Measurements from ENCODE around the gene CUX1. TPM values are rescaled to one million over a fixed set of nuclear protein-coding genes. Genes with fewer than 3 reads are reported as not detected.

The CUX1 gene
- total RNA-seq, 1 experiment from 2014 or later = 54.8 TPM

- Mint-ChIP-seq H3K4me3 (ENCODE audit: low read depth, unreplicated experiment) (no peak overlapping the region), H3K4me1 (ENCODE audit: low read depth, unreplicated experiment) (peaks cover 10% of the 10 kb centered on the region), H3K9me3 (ENCODE audit: low read depth, unreplicated experiment) (no peaks in the 10 kb centered on the region), H3K36me3 (ENCODE audit: insufficient read depth, unreplicated experiment) (no peaks in the 10 kb centered on the region), H3K27me3 (ENCODE audit: unreplicated experiment) (no peaks in the 10 kb centered on the region), H3K27ac (ENCODE audit: unreplicated experiment) (no peak overlapping the region)
- BruUV-seq (replicated peaks) = no TSS peak
- intact Hi-C loops (cut with micrococcal nuclease; ENCODE audit: unreplicated experiment) = no loop called here
- no peak for TF ChIP-seq CTCF (IDR thresholded peaks at IDR 0.05; ENCODE audit: unreplicated experiment)
- no peak for DNase-seq
- CTCF ChIA-PET = no interaction called here
Measured at GRCh38 chr7:102065226-102065625, 247.8 kb downstream of the CUX1 start.

DNA sequence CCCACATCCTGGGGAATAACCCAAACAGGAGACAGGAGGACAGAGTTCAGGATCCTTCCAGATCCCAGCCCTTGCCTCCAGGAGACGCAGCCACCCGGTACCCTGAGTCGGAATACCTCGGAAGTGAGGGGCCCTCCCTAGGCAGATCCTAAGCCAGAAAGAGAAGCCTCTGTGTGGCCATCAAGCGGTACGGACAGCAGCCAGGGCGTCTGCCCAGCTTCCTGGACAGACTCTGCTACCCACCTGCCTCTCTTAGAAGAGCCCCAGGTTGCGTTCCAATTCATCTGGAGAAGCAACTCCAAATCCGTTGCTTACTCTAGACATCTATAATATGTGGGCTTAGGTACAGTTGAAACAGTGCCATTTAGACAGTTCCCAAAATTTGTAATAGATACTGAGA lies 249.1 kb downstream of the CUX1 start:
- Mint-ChIP-seq H3K27me3 (ENCODE audit: unreplicated experiment) (no peaks in the 10 kb centered on the region), H3K36me3 (ENCODE audit: insufficient read depth, unreplicated experiment) (no peaks in the 10 kb centered on the region), H3K4me3 (ENCODE audit: low read depth, unreplicated experiment) (no peak overlapping the region), H3K9me3 (ENCODE audit: low read depth, unreplicated experiment) (no peaks in the 10 kb centered on the region), H3K27ac (ENCODE audit: unreplicated experiment) (no peak overlapping the region), H3K4me1 (ENCODE audit: low read depth, unreplicated experiment) (peaks cover 10% of the 10 kb centered on the region)
- CTCF ChIA-PET = no interaction called here
- TF ChIP-seq CTCF (IDR thresholded peaks at IDR 0.05; ENCODE audit: unreplicated experiment) = no peak
- no TSS peak for BruUV-seq (replicated peaks)
- intact Hi-C loops (cut with micrococcal nuclease; ENCODE audit: unreplicated experiment) = no loop called here
- no peak for DNase-seq

DNA sequence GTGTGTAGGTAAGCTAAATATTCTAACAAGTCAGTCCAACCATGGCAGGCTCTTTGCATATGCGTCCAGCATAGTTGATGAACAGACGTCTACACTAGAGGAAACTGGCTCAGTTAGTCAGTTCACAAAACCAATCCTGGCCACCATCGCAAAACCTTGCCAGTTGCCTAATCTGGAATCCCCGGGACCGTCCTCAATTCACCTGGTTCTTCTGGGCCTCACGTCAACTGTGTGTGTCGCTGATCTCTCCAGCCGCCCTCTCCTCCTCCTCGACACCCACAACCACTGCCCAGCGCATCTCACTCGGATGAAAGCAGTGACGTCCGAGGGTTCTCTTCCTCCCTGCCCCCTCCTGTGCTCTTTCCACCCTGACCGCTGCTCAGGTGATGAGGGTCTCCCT lies 251.4 kb downstream of the CUX1 start:
- H3K4me1 Mint-ChIP-seq (ENCODE audit: low read depth, unreplicated experiment) = peaks cover 6% of the 10 kb centered on the region
- H3K27me3 Mint-ChIP-seq (ENCODE audit: unreplicated experiment) = no peaks in the 10 kb centered on the region
- H3K4me3 Mint-ChIP-seq (ENCODE audit: low read depth, unreplicated experiment) = no peak overlapping the region
- no peak overlapping the region for H3K27ac Mint-ChIP-seq (ENCODE audit: unreplicated experiment)
- intact Hi-C loops (cut with micrococcal nuclease; ENCODE audit: unreplicated experiment) = no loop called here
- no peak for DNase-seq
- no peak for TF ChIP-seq CTCF (IDR thresholded peaks at IDR 0.05; ENCODE audit: unreplicated experiment)
- no peaks in the 10 kb centered on the region for H3K9me3 Mint-ChIP-seq (ENCODE audit: low read depth, unreplicated experiment)
- H3K36me3 Mint-ChIP-seq (ENCODE audit: insufficient read depth, unreplicated experiment) = no peaks in the 10 kb centered on the region
- BruUV-seq (replicated peaks) = no TSS peak
- CTCF ChIA-PET = no interaction called here

DNA sequence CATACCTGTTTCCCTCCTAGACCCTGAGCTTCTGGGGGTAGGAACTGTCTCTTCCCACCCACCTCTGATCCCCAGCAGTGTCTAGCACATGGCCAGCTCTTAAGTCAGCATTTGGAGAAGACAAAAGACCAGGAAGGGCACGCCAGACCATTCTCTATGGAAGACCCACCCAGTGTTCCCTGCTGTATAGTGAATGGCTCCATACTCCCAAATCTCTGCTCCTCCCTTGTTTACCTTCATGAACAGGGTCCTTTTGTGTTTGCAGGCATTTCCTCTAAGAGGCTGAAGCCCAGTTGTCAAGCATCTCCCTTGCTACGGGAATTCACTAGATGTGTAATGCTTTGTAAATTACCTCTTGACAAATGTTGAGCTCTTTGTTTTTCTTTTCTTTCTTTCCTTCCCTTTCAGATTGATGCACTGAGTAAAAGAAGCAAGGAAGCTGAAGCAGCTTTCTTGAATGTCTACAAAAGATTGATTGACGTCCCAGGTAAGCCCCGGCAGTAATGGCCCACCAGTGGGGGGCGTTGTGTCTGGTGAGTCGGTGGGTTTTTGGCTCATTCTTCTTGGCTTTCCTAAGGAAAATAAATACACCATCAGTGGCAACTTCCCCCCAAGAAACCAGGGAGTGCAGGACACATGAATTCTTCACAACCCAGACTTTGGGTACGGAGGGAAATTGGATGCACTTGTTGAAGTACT lies 252.7 kb downstream of the CUX1 start:
- no peaks in the 10 kb centered on the region for H3K36me3 Mint-ChIP-seq (ENCODE audit: insufficient read depth, unreplicated experiment)
- DNase-seq = no peak
- CTCF ChIA-PET = no interaction called here
- H3K4me3 Mint-ChIP-seq (ENCODE audit: low read depth, unreplicated experiment) = no peak overlapping the region
- H3K27me3 Mint-ChIP-seq (ENCODE audit: unreplicated experiment) = no peaks in the 10 kb centered on the region
- no peaks in the 10 kb centered on the region for H3K4me1 Mint-ChIP-seq (ENCODE audit: low read depth, unreplicated experiment)
- H3K9me3 Mint-ChIP-seq (ENCODE audit: low read depth, unreplicated experiment) = no peaks in the 10 kb centered on the region
- no peak overlapping the region for H3K27ac Mint-ChIP-seq (ENCODE audit: unreplicated experiment)
- TF ChIP-seq CTCF (IDR thresholded peaks at IDR 0.05; ENCODE audit: unreplicated experiment) = no peak
- intact Hi-C loops (cut with micrococcal nuclease; ENCODE audit: unreplicated experiment) = no loop called here
- BruUV-seq (replicated peaks) = no TSS peak
